ENCODE measurements around the gene HAAO. TPM values are rescaled to one million over a fixed set of nuclear protein-coding genes. Genes with fewer than 3 reads are reported as not detected.
"Not testable (repeated sequence)": the region's sequence is repeated elsewhere in the genome, so short reads cannot be mapped to it uniquely, and the experiment has no call there.

The HAAO gene
- total RNA-seq, 3 donors from 2014 or later: 5.8 to 38.4 (median 9.8) TPM

- DNase-seq (no peak), ATAC-seq (peak; percentile 68)
- intact Hi-C loops (cut with DNase I, micrococcal nuclease): loop anchor here in 1 of 2 donors (10.0 kb wide), 1 partner anchor 99 kb away; no protein-coding TSS in a partner anchor
- TF ChIP-seq CTCF (IDR thresholded peaks at IDR 0.05): no peak
- H3K9me3 ChIP-seq: no peaks in the 10 kb centered on the region
- peaks cover 7% of the 10 kb centered on the region for H3K4me1 ChIP-seq (ENCODE audit: low read depth)
- no peaks in the 10 kb centered on the region for H3K36me3 ChIP-seq (ENCODE audit: low read depth)
- H3K4me3 ChIP-seq: no peak overlapping the region
These were observed 43.4 kb upstream of the HAAO start for GRCh38 chr2:42835577-42836371.

GRCh38 chr2:42834161-42834560 is 41.8 kb upstream of the HAAO start:
- peaks cover 7% of the 10 kb centered on the region for H3K4me1 ChIP-seq (ENCODE audit: low read depth)
- intact Hi-C loops (cut with DNase I, micrococcal nuclease): loop anchor here in 1 of 2 donors (10.0 kb wide), 1 partner anchor 101 kb away; no protein-coding TSS in a partner anchor
- no peaks in the 10 kb centered on the region for H3K36me3 ChIP-seq (ENCODE audit: low read depth)
- ATAC-seq (no peak), DNase-seq (no peak)
- TF ChIP-seq CTCF (IDR thresholded peaks at IDR 0.05): no peak
- no peak overlapping the region for H3K4me3 ChIP-seq
- H3K9me3 ChIP-seq: no peaks in the 10 kb centered on the region

- no peak overlapping the region for H3K4me3 ChIP-seq
- no peak for TF ChIP-seq CTCF (IDR thresholded peaks at IDR 0.05)
- no peaks in the 10 kb centered on the region for H3K9me3 ChIP-seq
- intact Hi-C loops (cut with DNase I, micrococcal nuclease): loop anchor here in 1 of 2 donors (10.0 kb wide), 1 partner anchor 103 kb away; no protein-coding TSS in a partner anchor
- no peak for DNase-seq
- no peaks in the 10 kb centered on the region for H3K36me3 ChIP-seq (ENCODE audit: low read depth)
- ATAC-seq: no peak
- peaks cover 10% of the 10 kb centered on the region for H3K4me1 ChIP-seq (ENCODE audit: low read depth)
These were observed 39.9 kb upstream of the HAAO start for GRCh38 chr2:42832289-42832634.

GRCh38 chr2:42831575-42832288 is 39.3 kb upstream of the HAAO start:
- not testable (repeated sequence) for DNase-seq; H3K4me1 ChIP-seq (ENCODE audit: low read depth); H3K36me3 ChIP-seq (ENCODE audit: low read depth); ATAC-seq; H3K4me3 ChIP-seq; H3K9me3 ChIP-seq
- intact Hi-C loops (cut with DNase I, micrococcal nuclease): loop anchor here in 1 of 2 donors (10.0 kb wide), 1 partner anchor 103 kb away; no protein-coding TSS in a partner anchor

GRCh38 chr2:42830922-42831574 is 38.7 kb upstream of the HAAO start:
- peaks cover 3% of the 10 kb centered on the region for H3K4me1 ChIP-seq (ENCODE audit: low read depth)
- ATAC-seq (no peak), DNase-seq (no peak)
- no peak overlapping the region for H3K4me3 ChIP-seq
- TF ChIP-seq CTCF (IDR thresholded peaks at IDR 0.05): no peak
- H3K9me3 ChIP-seq: no peaks in the 10 kb centered on the region
- H3K36me3 ChIP-seq (ENCODE audit: low read depth): no peaks in the 10 kb centered on the region
- intact Hi-C loops (cut with DNase I, micrococcal nuclease): loop anchor here in 1 of 2 donors (10.0 kb wide), 1 partner anchor 104 kb away; no protein-coding TSS in a partner anchor

All from mucosa of descending colon (tissue), 3 donors.